ENCODE data around the gene DISP2.

The DISP2 gene

GRCh38 chr15:40353697-40354096, 4.3 kb upstream of the DISP2 start:
- H3K4me3 ChIP-seq (ENCODE audit: low read depth, low read length) = no peak overlapping the region
- no peaks in the 10 kb centered on the region for H3K36me3 ChIP-seq
- no peak for TF ChIP-seq CTCF (IDR thresholded peaks at IDR 0.05; ENCODE audit: low read depth, low read length)
- H3K9me3 ChIP-seq (ENCODE audit: severe bottlenecking) = no peaks in the 10 kb centered on the region
- H3K27me3 ChIP-seq (ENCODE audit: insufficient read depth, low read depth, severe bottlenecking) = no peaks in the 10 kb centered on the region
- peak overlapping the region; percentile 86 for H3K27ac ChIP-seq
- no peak for DNase-seq

- Histone ChIP-seq H3K4me3 (ENCODE audit: low read depth, low read length) (no peak overlapping the region), H3K36me3 (no peaks in the 10 kb centered on the region), H3K9me3 (ENCODE audit: severe bottlenecking) (no peaks in the 10 kb centered on the region), H3K27ac (peak overlapping the region; percentile 86), H3K27me3 (ENCODE audit: insufficient read depth, low read depth, severe bottlenecking) (no peaks in the 10 kb centered on the region)
- peak; percentile 85 for DNase-seq
- peak; percentile 94 for TF ChIP-seq CTCF (IDR thresholded peaks at IDR 0.05; ENCODE audit: low read depth, low read length)
Measured at GRCh38 chr15:40354408-40355171, 3.4 kb upstream of the DISP2 start.

GRCh38 chr15:40355976-40356585, 1.9 kb upstream of the DISP2 start:
- DNase-seq = no peak
- Histone ChIP-seq H3K9me3 (ENCODE audit: severe bottlenecking) (no peaks in the 10 kb centered on the region), H3K4me3 (ENCODE audit: low read depth, low read length) (no peak overlapping the region), H3K27me3 (ENCODE audit: insufficient read depth, low read depth, severe bottlenecking) (no peaks in the 10 kb centered on the region), H3K27ac (no peak overlapping the region), H3K36me3 (no peaks in the 10 kb centered on the region)
- TF ChIP-seq CTCF (IDR thresholded peaks at IDR 0.05; ENCODE audit: low read depth, low read length) = no peak

GRCh38 chr15:40357246-40357645, 773 bp upstream of the DISP2 start:
- TF ChIP-seq CTCF (IDR thresholded peaks at IDR 0.05; ENCODE audit: low read depth, low read length) = no peak
- Histone ChIP-seq H3K36me3 (no peaks in the 10 kb centered on the region), H3K9me3 (ENCODE audit: severe bottlenecking) (no peaks in the 10 kb centered on the region), H3K27ac (peak overlapping the region; percentile 86), H3K27me3 (ENCODE audit: insufficient read depth, low read depth, severe bottlenecking) (no peaks in the 10 kb centered on the region), H3K4me3 (ENCODE audit: low read depth, low read length) (peak overlapping the region; percentile 48)
- no peak for DNase-seq

- Histone ChIP-seq H3K9me3 (ENCODE audit: severe bottlenecking) (no peaks in the 10 kb centered on the region), H3K27ac (peak overlapping the region; percentile 68), H3K27me3 (ENCODE audit: insufficient read depth, low read depth, severe bottlenecking) (no peaks in the 10 kb centered on the region), H3K4me3 (ENCODE audit: low read depth, low read length) (peak overlapping the region; percentile 59), H3K36me3 (no peaks in the 10 kb centered on the region)
- TF ChIP-seq CTCF (IDR thresholded peaks at IDR 0.05; ENCODE audit: low read depth, low read length) = peak; percentile 42
- peak; percentile 84 for DNase-seq
Measured at GRCh38 chr15:40358471-40359353, 693 bp downstream of the DISP2 start.
